HG03196 (cell line): Measurements from ENCODE around the gene NUMA1.

Experiments used
- ATAC-seq: cut with Tn5 transposase; IDR thresholded peaks from one replicate; pipeline ENCODE4 v1.9.1; 2021; ENCODE audit not compliant: unreplicated experiment

The NUMA1 gene, protein sequence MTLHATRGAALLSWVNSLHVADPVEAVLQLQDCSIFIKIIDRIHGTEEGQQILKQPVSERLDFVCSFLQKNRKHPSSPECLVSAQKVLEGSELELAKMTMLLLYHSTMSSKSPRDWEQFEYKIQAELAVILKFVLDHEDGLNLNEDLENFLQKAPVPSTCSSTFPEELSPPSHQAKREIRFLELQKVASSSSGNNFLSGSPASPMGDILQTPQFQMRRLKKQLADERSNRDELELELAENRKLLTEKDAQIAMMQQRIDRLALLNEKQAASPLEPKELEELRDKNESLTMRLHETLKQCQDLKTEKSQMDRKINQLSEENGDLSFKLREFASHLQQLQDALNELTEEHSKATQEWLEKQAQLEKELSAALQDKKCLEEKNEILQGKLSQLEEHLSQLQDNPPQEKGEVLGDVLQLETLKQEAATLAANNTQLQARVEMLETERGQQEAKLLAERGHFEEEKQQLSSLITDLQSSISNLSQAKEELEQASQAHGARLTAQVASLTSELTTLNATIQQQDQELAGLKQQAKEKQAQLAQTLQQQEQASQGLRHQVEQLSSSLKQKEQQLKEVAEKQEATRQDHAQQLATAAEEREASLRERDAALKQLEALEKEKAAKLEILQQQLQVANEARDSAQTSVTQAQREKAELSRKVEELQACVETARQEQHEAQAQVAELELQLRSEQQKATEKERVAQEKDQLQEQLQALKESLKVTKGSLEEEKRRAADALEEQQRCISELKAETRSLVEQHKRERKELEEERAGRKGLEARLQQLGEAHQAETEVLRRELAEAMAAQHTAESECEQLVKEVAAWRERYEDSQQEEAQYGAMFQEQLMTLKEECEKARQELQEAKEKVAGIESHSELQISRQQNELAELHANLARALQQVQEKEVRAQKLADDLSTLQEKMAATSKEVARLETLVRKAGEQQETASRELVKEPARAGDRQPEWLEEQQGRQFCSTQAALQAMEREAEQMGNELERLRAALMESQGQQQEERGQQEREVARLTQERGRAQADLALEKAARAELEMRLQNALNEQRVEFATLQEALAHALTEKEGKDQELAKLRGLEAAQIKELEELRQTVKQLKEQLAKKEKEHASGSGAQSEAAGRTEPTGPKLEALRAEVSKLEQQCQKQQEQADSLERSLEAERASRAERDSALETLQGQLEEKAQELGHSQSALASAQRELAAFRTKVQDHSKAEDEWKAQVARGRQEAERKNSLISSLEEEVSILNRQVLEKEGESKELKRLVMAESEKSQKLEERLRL (N-terminal part only)

DNA sequence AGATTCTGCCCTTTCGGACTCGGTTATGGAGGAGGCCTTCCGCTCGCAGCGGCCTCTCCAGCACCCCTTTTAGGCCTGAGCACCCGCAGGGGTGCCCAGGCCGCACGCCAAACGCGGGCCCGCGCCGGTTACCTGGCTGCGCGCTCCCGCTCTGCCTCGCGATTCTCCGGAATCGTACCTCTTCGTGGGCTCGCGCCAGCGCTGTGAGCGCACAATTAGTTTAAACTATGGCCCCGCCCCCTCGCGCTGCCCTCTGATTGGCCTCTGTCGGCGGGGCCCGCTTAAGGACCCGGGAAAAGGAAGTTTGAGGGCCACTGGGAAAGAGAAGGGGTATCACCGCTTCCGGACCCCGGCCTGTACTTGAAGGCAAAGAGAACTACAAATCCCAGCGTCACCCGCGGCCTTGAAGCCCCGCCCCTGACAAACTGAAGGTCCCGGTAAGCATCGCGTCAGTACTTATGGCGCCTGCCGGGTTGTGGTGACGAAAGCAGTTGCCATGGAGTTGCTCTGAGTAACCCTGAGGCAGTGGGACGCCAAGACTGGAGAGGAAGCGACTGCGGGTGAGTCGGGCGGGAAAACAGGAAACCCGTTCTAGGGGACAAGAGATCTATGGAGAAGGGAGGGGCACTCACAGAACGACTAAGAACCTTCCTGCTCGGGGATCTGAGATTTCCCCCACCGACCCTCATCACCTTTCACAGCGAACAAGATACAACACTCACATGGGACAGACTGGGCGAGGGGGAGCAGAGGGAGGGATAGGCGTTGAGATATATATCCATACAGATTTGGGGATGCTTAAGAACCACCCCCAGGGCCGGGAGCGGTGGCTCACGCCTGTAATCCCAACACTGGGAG lies at the start of gene NUMA1, which contains the start of gene LRRC51:
Gene NUMA1 (minus strand): TSS at position 217 of the 858 bp plus-strand sequence. CDS start 44,599 bp downstream, outside the sequence.
Gene LRRC51 (plus strand): TSS at position 525 of the 858 bp plus-strand sequence. CDS start 8,234 bp downstream, outside the sequence.
- peak; percentile 94 for ATAC-seq

DNA sequence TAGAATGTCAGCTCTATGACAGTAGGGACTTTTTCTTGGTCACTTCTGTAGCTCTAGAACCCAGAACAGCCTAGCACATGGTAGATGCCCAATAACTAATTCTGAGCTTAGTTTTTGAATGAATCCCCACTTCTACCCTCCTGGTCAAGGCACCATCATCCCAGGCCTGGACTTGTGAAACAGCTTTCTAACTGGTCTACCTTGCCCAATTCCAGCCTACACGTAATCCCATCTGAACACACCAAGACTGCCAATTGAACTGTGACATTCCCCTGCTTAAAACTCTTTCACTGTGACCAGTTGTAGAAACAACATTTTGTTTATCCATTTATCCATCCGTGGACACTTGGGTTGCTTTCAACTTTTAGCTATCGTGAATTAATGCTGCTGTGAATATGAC lies 49.0 kb upstream of the NUMA1 start:
- ATAC-seq = no peak

DNA sequence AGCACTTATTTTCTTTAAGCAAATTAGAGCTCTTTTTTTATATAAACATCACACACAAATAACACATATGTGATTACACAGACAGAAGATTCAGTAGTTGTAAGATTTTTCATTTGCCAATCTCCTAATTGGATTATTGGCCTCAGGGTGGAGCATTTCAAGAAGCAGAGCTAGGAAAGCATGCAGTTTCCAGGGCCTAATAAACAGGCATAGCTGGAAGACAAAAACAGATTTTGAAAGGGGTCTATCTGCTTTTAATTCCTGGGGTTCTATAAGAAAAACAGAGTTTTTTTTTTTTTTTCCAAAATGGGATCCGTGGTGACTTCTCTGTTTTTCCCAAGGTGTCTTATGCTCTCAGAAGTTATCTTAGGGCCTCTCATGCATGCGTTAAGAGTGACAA lies 47.6 kb upstream of the NUMA1 start:
- no peak for ATAC-seq

DNA sequence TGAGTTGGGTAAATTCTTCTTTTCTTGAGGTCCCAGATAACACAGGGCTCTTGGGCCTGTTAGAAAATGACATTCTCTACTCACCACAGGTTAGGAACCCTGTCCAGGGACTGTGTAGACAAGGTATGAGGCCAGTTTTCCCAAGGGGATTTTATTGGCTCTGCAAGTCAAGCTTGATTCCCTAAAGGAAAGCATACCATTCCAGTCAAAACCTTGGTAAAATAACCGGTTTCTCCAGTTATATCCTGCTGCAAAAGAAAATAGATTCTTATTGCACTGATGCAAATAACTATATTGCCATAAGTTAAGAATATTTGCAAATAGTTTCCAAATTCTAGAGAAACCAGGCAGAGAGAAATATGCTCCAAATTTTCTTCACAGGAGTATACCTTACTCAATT lies 45.6 kb upstream of the NUMA1 start:
- ATAC-seq = no peak

DNA sequence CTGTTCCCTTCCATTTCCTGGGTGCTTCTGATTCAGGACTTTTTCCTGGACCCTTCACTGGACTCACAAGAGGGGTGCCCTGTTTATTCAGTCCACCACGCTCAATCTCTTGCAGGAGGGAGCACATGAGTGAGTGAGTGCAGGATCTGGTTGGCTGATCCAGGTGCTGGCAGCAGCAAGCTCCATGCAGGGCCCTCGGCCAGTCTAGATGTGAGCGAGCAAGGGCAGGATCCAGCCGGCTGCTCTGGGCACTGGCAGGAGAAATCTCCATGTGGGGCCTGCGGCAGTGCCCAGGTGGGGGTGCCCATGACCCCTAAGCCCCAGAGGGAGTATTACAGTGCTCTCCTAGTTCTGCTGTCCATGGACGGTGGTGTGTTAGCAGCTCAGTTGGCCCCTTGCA lies 43.7 kb upstream of the NUMA1 start:
- no peak for ATAC-seq

DNA sequence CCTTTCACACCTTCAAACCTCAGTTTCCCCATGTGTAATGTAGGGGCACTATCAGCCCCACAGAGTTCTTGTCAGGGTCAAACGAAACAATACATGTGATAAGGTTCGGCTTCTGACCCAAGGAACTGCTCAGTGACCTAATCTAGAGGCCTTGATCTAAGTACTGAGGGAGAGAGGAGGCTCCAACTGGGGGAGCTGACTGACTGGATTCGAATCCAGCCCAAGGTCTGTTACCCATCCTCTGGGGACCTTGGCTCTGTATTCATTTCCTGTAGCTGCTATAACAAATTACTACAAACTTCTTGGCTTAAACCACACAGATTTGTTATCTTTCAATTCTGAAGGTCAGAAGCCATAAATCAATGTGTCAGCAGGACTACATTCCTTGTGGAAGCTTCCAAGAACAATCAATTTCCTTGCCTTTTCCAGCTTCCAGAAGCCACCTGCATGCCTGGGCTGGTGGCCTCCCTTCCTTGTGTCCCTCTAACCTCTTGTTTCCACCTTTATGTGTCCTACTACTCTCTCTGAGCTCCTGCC lies 42.8 kb upstream of the NUMA1 start:
- ATAC-seq = no peak

DNA sequence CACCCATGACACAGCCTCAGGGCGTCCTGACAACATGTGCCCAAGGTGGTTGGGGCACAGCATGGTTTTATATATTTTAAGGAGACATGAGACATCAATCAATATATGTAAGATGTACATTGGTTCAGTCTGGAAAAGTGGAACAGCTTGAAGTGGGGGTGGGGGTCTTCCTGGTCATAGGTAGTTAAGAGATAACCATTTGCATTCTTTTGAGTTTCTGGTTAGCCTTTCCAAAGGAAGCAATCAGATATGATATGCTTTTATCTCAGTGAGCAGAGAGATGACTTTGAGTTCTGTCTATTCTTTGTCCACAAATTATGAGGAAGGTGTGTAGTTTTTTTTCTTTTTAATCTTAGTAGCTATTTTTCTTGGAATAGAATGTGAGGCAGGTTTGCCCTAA lies 42.3 kb upstream of the NUMA1 start:
- no peak for ATAC-seq

DNA sequence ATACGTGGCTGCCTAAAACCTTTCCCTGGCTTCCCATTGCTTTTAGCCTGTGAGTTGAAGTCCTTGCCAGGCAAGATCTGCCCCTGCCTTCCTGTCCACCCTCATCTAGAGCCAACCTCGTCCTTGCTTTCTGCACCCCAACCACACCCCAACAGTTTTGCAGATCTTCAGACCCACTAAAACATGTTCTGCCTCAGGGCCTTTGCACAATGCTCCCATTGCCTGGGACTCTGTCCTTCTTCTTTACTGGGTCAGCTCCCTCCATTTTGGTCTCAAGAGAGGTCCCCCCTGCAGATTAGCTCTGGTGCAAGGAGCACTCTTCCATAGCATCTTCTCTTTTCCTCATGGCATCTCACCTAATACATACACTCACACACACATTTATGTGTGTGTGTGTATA lies 40.6 kb upstream of the NUMA1 start:
- no peak for ATAC-seq

DNA sequence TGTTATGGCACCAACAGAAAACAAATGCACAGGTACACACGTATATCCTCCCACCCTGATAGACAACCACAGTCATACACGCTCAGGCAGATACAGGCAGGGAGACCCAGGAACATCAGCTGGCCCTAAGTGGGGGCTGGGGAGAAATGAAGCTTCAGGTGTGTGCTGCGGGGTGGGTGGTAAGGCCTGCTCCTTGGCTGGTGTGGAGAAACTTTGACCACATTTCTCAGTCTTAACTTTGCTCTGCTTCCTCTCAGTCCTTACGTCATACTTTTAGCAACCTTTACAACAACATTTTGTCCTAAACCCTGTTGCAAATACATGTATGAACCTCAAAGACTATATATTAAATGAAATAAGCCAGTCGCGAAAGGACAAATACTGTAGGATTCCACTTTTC lies 38.9 kb upstream of the NUMA1 start:
- ATAC-seq = no peak

DNA sequence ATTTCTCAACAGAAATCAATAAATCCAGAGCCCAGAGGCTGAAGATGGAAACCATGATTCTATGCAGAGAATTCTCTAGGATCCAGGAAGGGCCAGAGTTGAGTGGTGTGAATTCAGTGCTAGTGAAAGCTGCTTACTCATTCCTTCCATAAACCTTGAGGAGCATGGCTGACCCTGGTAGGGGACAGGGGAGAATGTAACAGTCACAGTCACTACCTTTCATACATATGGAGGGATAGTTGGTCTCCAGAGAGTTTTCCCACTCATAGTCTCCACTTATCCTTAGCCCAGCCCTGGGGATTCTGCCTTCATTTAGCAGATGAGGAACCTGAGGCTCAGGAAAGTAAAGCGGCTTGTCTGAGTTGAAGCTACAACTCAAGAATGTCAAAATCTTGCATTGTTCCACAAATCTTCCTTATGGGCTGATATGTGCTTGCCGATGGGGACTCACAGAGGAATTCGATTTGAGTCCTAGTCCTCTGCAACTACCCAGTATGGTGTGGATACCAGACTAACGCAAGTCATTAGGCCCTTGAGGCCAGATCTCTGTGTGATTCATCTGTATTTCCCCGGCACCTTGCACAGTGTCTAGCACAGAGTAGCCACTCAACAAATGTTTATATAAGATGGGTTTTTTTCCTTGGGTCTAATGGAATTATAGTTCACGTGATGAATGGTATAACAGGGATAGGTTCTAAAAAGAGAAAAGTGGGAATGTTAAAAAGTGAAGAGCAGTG lies 35.8 kb upstream of the NUMA1 start:
- no peak for ATAC-seq

DNA sequence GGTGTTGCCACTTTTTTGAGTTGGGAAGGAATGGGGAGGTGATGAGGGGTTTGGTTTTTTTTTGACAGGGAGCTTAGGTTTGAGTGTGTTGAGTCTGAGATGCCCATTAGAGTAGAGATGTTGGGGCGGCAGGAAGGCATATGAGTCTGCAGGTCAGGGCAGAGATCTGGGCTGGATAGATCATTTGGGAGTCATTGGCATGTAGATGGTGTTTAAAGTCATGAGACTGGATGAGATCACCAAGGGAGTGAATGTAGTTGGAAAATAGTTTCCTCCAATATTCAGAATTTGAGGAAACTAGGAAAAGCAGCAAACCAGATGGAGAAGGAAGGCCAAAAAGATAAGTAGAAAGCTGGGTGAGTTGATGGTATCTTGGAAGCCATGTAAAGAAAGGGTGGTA lies 34.2 kb upstream of the NUMA1 start:
- ATAC-seq = no peak

DNA sequence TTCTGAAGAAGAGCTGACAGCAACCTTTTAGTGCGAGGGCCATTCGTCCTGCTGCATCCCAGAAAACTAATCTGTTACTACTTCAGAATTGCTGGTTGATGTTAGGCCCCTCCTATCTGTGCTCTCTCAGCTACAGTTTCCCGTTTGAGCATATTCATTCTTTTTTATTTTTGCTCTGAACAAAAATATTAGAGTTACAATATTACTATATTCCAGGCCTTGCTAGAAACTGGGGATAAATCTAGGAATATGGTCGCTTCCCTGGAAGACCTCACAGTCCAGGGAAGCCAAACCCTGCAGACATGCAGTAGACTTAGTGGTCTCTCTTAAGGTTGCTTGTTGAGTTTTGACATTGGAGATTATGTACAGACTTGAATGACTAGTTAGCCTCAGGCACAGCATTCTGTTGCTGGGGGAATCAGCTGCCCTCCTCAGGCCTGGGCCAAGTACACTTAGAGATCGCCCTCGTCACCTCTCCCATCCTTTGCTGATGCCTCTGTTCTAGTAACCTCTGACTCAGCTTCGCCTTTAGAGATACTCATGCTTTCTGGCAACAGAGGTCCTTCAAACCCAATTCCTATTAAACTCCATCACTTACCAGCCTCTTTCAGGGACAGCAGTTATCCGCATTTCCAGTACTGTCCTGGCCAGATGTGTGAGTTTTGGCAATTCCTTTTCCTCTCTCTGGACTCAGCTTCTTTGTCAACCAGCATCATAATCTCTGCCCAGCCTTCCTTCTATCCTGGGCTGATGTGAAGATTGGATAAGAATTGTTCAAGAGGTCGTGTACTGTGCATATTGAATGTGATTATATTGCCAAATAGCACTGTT lies 32.9 kb upstream of the NUMA1 start:
- no peak for ATAC-seq

DNA sequence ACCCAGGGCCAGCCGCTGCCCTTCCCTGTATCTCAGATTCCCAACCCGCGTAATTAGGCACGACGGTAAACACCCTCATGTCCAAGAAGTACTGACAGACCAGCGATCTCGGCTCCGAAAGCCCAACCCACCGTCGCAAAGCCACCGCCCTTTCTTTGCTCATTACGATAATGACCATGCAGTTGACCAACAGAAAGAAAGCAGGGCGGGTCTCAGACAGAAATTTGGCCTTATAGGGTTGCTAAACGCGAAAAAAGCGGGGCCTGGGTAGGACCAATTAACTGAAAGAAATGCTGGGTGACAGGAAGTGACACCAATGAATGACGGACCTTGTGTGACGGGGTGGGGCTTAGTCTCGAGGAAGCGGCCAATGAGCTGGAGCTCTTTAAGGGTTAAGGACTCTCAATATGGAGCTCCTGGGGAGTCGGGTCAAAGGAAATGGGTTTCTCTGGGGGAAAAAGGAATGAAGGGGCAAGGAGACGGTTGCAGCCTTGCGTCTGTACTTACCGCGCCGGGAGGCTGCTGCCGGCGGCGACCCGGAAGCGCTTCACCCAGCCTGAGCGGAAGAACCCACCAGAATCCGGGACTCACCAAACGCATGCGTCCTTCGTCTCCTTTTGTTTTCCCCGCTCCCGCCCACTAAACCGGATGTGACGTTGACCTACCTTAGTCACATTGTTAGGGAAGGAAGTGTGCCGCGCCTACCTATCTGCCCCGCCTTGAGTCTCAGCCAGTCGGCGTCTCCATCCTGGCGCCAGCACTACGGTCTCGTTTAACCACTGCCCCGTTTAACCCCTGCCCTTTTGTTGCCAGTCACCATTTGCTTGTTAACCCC lies 32.0 kb upstream of the NUMA1 start, which contains the start of gene ANAPC15:
Gene ANAPC15 (minus strand): TSS at position 553 of the 835 bp plus-strand sequence. CDS start 1,419 bp downstream, outside the sequence.
- ATAC-seq = peak; percentile 86

DNA sequence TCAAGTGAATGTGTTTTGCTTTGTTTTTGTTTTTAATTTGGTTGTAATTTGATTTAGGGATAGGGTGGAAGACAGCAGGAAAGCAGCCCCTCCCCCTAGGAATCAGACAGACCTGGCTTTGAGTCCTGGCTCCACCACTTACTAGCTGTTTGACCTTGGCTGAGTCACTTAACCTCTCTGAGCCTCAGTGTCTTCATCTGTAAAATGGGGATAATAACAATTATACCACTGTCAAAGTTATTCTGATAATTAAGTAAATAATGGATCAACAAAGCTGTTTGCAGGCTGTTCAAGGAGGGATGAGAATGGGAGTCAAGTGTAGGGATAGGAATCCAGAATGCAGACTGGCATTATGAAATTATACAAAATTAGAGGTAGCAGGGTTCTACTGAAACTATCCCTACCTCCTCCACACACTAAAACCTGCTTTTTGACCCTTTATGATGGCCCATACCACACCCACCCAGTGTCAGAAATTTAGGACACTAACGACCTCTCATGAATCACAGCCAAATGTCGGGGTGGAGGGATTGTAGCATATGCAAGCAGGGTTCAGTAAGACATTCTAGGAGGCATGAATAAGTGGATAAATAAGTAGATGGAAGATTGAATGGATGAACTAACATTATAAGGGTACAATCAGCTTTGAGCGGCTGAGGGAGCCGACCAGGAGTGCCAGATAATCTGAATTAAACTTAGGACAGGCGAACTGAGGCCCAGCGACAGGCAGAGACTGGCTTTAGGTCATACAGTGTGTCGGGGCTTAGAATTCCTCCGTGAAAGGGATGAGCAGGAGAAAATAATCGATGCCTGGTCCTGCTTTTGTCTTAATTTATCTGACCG lies 31.2 kb upstream of the NUMA1 start:
- no peak for ATAC-seq

DNA sequence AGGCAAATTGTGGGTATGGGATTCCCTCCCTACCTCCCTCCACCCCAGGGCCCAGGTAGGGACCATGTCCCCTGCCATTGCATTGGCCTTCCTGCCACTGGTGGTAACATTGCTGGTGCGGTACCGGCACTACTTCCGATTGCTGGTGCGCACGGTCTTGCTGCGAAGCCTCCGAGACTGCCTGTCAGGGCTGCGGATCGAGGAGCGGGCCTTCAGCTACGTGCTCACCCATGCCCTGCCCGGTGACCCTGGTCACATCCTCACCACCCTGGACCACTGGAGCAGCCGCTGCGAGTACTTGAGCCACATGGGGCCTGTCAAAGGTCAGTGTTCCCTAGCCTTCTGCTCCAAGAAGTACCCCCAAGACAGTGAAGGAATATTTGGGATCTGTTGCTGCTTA lies 25.5 kb upstream of the NUMA1 start, which contains the start of gene TOMT:
Gene TOMT (plus strand): TSS at position 37 of the 400 bp plus-strand sequence. CDS start 28 bp downstream, at position 65.
- ATAC-seq = no peak

DNA sequence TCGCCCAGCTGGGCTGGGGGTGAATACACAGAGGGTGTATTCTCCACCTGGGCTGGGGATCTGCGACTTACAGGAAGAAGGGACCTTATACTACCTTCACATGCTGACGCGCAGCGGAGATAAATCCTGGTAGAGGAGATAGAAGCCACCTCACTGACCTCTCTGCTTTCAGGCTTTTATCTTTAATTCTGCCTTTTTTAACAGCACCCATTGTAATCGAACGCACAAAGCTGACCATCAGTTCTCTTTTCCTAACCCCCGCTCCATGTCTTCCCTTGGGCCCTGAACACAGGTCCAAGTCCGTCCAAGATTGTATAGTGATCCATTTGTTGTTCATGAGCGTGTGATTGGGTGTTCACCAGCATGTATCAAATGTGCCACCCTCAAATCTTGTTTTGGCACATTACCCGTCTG lies 23.4 kb upstream of the NUMA1 start:
- no peak for ATAC-seq
